Eye (tissue), 1 donor: ENCODE data around the gene TTC9B.

Experiments
- DNase-seq: peaks from one replicate; pipeline ENCODE4 v3.0.0-alpha.2; 2015

Gene TTC9B

GRCh38 chr19:40247178-40247577, 29.0 kb upstream of the TTC9B start:
- DNase-seq: no peak

- DNase-seq: no peak
Observed at GRCh38 chr19:40246292-40247073, 28.3 kb upstream of the TTC9B start.

GRCh38 chr19:40245506-40246128, 27.4 kb upstream of the TTC9B start:
- no peak for DNase-seq

GRCh38 chr19:40244579-40245317, 26.6 kb upstream of the TTC9B start:
- DNase-seq: no peak

- DNase-seq: no peak
Observed at GRCh38 chr19:40243181-40243580, 25.0 kb upstream of the TTC9B start.

- no peak for DNase-seq
Observed at GRCh38 chr19:40242480-40242879, 24.3 kb upstream of the TTC9B start.

- no peak for DNase-seq
Observed at GRCh38 chr19:40241809-40242384, 23.7 kb upstream of the TTC9B start.

- DNase-seq: no peak
Observed at GRCh38 chr19:40241125-40241808, 23.1 kb upstream of the TTC9B start.

- DNase-seq: no peak
Observed at GRCh38 chr19:40240332-40240731, 22.1 kb upstream of the TTC9B start.

- no peak for DNase-seq
Observed at GRCh38 chr19:40239415-40240226, 21.4 kb upstream of the TTC9B start.

- DNase-seq: no peak
Observed at GRCh38 chr19:40238775-40239174, 20.6 kb upstream of the TTC9B start.

- DNase-seq: no peak
Observed at GRCh38 chr19:40237791-40238190, 19.6 kb upstream of the TTC9B start.

GRCh38 chr19:40236366-40236765, 18.2 kb upstream of the TTC9B start:
- no peak for DNase-seq

- DNase-seq: no peak
Observed at GRCh38 chr19:40236026-40236355, 17.8 kb upstream of the TTC9B start.

- no peak for DNase-seq
Observed at GRCh38 chr19:40235238-40236025, 17.2 kb upstream of the TTC9B start.

- DNase-seq: no peak
Observed at GRCh38 chr19:40234429-40235237, 16.4 kb upstream of the TTC9B start.

GRCh38 chr19:40233811-40234389, 15.7 kb upstream of the TTC9B start:
- no peak for DNase-seq

GRCh38 chr19:40232949-40233810, 15.0 kb upstream of the TTC9B start:
- no peak for DNase-seq

GRCh38 chr19:40232479-40232878, 14.3 kb upstream of the TTC9B start:
- no peak for DNase-seq
